Stomach (tissue), 4 donors: ENCODE measurements around the gene NAALADL2.

Source experiments
- EP300 ChIP-seq: sonication (generic); formaldehyde crosslinking; IDR thresholded peaks from one replicate; pipeline ENCODE4 v1.6.1; 2017; ENCODE audit warnings: antibody characterized with exemption
- POLR2A ChIP-seq, 4 donors: fragments of 450-650 bp; IDR thresholded peaks; one replicate each; pipeline ENCODE4 v1.6.1; 2016; ENCODE audit warnings: antibody characterized with exemption in 4 of 4, control low read depth in 2 of 4, mild to moderate bottlenecking in 1 of 4, moderate library complexity in 1 of 4
- POLR2AphosphoS5 ChIP-seq, 3 donors: sonication (generic); formaldehyde crosslinking; IDR thresholded peaks; one replicate each; pipeline ENCODE4 v1.6.1; 2016; ENCODE audit warnings: antibody characterized with exemption in 3 of 3
- TF ChIP-seq, protein P1 (sequence below), 7 experiments: fragments of 450-650 bp in 4 of 7; fragments of 200-600 bp in 3 of 7; sonication (generic) in 3 of 7; IDR thresholded peaks; one replicate each; pipeline ENCODE4 v1.5.1; 2016 to 2019; ENCODE audit warnings: antibody characterized with exemption in 7 of 7, control low read depth in 2 of 7, mild to moderate bottlenecking in 1 of 7

DNA sequence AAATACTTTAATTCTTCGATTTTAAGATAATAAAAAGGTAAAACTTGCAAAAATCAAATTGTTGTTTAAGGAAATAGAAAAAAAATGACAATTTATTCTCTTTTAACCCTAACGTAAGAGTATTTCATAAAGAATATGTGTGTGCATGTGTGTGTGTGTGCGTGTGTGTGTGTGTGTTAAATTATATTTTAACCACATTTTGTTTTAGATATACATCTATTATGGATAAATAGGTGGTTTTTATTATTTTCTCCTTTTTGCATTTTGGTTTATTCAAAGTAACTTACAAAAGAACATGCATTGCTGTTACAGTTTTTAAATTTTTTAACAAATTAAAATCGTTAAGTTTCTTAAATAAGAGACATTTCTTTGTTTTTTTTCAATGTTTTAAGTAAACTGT, 414.4 kb downstream of the NAALADL2 start:
- TF ChIP-seq, protein P1, sequence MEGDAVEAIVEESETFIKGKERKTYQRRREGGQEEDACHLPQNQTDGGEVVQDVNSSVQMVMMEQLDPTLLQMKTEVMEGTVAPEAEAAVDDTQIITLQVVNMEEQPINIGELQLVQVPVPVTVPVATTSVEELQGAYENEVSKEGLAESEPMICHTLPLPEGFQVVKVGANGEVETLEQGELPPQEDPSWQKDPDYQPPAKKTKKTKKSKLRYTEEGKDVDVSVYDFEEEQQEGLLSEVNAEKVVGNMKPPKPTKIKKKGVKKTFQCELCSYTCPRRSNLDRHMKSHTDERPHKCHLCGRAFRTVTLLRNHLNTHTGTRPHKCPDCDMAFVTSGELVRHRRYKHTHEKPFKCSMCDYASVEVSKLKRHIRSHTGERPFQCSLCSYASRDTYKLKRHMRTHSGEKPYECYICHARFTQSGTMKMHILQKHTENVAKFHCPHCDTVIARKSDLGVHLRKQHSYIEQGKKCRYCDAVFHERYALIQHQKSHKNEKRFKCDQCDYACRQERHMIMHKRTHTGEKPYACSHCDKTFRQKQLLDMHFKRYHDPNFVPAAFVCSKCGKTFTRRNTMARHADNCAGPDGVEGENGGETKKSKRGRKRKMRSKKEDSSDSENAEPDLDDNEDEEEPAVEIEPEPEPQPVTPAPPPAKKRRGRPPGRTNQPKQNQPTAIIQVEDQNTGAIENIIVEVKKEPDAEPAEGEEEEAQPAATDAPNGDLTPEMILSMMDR (IDR thresholded peaks at IDR 0.05), result no peak
- no peak for TF ChIP-seq POLR2A (IDR thresholded peaks at IDR 0.05)
- no peak for TF ChIP-seq EP300
- TF ChIP-seq POLR2AphosphoS5 (IDR thresholded peaks at IDR 0.05), result no peak
